ENCODE measurements around the gene GPR183. TPM values are rescaled to one million over a fixed set of nuclear protein-coding genes. Genes with fewer than 3 reads are reported as not detected.

Gene GPR183
- total and polyA plus RNA-seq, 10 of the 15 experiments (the other 5 are each of a cell fraction or from before 2014, with no cell fraction given) = 134 to 669 (median 225) TPM

- TF ChIP-seq CUX1 (IDR thresholded peaks at IDR 0.05; ENCODE audit: insufficient replicate concordance, low read depth, low read length) (no peak), RCOR1 (conservative IDR thresholded peaks at IDR 0.05; ENCODE audit: low read depth, low read length) (no peak), IRF4 (IDR thresholded peaks at IDR 0.05; ENCODE audit: low read depth, low read length) (no peak), ZNF687 (IDR thresholded peaks at IDR 0.05) (no peak)
Measured at GRCh38 chr13:99353836-99354235, 46.6 kb upstream of the GPR183 start (continued).

Measured in GM12878 (cell line).